OCI-M2 (cell line): ENCODE measurements around the gene CCM2.

ENCODE experiments used
- DNase-seq: peaks from one replicate; lab custom pipeline; 2025; ENCODE audit not compliant: unreplicated experiment; lab: John Stamatoyannopoulos, UW

CCM2 gene

DNA sequence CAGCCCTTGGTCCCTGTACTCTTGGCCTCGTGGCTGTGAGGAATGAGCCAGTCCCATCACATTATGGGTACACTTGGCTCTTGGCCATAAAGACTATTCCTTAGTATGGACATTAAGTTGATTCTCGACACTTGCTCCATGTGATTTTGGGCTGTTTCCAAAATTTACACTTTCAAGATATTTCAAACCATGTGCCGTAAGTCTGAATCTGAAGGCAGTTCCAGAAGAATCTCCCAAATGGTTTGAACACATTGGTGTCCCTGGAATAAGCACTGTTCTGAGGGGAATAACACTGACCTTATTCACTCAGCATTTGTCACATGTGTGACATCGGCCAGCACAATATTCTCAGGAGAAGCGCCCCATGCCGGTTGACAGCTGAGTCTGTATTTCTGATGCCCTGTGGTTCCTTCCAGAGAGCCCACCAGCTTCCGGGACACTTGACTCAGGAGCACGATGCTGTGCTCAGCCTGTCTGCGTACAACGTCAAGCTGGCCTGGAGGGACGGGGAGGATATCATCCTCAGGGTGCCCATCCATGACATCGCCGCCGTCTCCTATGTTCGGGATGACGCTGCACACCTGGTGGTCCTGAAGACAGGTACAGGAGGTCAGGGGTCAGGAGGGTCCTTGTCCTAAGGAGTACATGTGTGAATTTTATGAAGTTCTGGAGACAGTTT lies 64.2 kb downstream of the CCM2 start:
- no peak for DNase-seq

DNA sequence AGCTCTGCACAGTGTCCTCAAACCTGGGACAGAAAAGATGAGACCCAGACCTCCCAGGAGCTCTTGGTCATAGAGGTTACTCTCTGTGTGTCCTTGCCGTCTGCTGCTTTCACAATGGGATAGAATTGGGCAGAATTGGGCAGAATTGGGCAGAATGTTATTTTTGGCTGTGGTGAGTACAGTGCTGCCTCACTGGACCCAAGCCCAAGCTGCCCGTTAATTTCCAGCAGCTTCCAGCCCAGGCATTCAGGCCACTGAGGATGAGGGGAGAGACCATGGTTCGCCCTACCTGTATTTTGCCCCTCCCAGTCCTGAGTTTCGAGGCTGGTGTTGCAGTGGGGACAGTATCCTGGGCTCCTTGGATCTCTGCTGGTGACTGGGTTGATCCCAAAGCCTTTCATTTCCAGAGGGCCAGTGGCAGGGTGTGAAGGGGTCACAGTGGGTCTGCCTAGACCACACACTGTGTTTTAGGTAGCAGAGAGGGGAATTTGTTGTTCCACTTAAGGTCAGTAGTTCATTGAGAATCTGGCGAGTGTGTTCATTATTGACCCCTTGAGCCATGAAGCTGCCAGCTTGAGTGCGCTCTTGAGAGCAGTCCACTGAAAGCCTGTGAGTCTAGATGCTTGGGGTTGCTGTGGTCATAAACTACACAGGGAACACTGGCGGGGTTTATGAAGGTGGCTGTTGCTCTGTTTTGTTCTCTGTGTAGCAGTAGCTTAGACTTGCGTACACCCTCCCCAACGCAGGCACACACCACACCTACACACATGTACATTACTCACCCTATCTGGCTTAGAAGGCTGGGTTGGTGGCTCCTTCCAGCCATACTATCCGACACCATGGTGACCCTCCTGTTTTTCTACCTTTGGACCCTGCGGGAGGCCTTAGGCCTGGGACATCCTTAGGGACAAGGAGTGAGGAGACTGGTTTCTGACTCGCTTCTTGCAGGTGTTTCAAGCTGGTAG lies 65.3 kb downstream of the CCM2 start:
- no peak for DNase-seq

DNA sequence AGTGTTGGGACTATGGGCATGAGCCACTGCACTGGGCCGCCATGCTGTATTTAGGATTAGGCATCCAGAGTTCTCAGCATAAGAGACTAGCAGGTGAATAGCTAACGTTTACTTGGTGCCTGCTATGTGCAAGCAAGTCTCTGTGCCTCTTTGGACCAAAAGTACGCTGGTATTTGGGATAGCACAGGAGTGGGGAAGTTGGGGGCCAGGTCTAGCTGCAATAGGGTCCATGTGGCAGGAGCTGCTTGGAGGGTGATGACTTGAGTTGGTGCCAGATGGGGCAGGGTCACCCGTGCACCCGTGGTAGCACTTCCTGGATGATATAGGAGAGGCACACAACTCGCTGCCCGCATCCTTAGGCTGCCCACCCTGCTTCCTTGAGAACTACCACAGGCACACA lies 66.4 kb downstream of the CCM2 start:
- no peak for DNase-seq

DNA sequence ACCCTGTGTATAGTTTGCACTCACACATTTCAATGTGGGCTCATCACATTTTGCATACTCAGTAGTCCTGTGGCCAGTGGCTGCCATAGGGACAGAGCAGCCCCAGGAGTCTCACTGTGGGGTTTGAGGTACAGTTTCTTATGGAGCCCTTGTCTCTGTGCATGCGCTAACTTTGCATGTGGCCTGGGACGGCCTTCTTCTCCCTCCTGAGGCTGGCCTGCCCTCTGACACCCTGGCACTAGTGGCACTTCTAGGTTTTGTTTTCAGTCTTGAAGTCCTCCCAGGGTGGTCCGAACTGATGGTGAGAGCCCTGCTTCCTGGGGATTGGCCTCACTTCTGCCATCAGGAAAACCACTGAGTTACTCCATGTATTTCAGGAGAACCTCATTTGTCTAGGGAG lies 67.6 kb downstream of the CCM2 start:
- DNase-seq = no peak

DNA sequence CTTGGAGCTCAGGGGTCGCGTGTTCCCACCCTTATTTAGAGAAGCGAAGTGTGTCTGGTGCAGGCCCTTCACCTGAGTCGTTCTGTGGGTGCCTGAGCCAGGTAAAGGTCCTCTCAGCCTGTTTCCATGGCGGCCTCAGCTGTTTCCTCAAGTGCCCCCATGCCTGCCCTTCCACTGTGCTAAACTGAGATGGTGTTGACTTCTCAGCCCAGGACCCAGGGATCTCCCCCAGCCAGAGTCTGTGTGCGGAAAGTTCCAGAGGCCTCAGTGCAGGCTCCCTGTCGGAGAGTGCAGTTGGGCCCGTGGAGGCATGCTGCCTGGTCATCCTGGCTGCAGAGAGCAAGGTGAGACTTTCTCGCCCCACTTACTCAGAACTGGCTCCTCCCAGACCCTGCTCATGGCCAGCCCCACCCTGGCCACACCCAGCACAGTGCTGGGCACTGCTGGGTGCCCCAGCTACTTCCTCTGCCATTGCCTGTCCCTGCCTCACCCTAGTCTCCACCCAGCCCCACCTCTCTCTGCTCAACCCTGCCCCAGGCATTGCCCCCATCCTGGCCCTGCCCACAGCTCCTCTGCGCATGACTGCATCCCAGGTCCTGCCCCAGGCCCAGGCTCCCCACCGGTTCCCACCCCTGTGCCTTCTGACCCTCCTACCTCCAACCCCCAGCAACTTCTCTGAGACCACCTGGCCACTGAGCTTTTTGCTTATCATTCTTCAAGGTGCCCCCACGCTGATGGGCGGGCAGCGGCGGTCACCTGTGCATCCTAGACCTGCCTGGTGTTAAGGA lies 68.4 kb downstream of the CCM2 start:
- no peak for DNase-seq

DNA sequence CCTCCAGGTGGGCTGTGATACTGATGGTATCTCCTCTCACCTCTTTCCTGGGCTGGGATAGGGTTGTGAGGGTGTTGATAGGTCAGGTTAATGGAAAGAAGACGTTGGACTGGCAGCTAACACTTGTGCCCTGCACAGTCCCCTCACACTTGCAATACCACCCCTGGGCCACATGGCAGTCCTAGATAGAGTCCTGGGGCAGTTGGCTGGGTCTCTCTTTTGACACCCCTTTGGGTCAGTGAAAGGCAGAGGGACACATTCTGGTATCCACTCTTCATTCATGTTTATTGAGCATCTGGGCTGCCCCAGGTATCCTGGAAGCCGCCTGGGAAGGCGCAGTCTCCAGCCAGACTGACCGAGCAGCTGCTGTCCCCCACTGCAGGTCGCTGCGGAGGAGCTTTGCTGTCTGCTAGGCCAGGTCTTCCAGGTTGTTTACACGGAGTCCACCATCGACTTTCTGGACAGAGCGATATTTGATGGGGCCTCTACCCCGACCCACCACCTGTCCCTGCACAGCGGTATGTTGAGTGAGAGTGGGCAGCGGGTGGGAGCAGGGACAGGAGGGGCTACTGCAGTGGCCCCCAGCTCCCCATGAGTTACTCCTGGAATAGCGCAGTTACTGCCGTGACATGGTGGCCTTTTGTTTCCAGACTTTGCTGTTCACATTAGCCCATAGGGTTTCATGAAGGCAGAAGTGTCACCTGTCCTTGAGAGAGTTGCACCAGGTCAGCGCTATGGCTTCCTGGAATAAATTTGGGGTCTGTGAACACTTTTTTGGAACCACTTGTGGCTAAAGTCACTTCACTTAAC lies 69.6 kb downstream of the CCM2 start:
- no peak for DNase-seq

DNA sequence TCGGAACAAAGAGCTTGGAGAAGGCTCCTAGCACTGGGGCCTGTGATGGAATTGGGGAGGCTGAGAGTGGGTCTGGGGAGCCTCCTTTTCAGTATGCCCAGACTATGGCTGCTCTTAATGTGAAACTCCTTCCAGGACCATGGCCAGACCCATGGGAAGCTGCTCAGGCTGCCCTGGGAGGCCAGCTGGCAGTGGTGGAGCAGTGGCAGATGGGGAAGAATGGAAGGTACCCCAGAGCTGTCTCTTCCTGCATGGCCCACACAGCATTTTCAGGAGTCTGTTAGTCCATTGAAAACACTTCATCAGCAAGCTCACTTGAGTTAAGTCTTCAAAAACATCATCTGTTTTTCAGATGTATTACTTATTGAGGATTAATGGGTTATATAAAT lies 70.2 kb downstream of the CCM2 start:
- no peak for DNase-seq

DNA sequence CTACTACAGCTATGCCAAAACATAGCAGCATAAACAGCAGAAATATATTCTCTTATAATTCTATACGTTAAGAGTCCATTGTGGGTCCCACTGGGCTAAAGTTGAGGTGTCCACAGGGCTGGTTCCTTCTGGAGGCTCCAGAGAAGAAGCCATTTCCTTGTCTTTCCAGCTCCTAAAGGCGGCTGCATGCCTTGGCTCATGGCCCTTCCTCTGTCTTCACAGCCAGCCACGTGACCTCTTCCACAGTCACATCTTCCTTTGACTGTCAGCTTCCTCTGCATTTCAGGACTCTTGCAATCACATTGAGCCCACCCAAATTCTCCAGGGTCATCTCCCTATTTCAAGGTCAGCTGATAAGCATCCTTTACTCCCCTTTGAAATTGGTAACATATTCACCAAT lies 71.5 kb downstream of the CCM2 start:
- no peak for DNase-seq

DNA sequence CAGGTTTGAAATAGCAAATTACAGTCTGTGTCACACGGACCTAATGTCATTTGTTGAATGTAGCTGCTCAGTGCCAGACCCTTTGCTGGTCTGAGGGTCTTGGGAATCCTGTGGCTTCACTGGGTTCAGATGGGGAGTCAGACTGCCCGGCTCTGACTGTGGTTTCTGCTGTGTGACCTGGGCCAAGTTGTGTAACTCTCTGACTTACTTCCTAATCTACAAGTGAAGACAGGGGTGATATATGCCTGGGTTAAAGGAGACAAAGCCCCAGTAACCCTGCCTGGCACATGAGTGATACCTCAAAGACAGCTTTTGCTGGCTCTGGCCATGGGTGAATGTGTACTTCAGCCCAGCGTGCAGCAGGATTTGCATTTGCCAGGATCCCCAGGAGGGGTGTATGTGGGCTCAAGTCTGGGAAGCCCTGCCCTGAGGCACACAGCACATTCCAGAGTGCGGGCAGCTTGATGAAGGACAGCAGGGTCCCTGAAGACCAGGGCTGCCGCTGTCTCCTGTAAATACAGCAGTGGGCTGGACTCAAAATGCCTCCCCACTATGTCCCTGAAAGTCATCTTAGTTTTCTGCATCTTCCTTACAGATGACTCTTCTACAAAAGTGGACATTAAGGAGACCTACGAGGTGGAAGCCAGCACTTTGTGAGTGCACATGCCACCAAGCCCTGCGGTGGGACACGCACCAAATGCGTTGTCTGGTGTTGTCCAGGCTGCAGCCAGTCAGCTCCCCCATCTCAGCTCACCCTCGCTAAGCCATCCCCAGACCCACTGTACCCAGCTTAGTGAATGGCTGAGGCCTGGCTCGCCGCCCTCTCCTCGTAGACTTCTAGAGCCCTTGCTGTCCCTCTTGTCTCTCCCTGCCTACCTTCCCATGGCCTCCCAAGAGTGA lies 72.4 kb downstream of the CCM2 start:
- no peak for DNase-seq

DNA sequence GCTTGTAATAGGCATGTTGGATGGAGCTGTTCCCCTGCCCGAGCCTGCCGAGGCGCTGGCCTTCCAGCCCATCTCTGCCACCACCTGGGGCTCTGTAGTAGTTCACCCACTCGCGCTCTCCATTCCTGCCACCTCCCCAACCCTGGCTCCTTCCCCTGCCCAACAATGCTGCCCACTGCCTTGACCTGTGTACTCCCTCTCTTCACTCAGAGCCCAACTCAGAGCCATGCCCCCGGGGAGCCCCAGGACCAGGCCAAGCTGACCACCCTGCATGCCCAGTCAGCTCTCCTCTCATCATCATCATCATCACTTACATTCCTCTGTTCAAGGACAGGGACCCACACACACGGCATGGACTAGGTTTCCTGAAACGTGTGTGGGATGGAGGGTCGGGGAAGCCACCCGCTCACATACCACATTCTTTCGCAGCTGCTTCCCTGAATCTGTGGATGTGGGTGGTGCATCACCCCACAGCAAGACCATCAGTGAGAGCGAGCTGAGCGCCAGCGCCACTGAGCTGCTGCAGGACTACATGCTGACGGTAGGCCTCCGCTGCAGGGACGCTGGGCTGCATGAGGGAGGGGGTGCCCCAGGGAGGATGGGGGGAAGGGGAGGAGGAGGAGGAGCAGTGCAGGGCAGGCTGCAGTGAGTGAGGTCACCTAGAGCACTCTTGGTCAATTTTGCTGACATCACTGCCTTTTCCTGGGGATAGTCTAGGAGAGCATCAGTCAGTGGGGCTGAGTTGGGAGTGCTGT lies 73.2 kb downstream of the CCM2 start:
- no peak for DNase-seq

DNA sequence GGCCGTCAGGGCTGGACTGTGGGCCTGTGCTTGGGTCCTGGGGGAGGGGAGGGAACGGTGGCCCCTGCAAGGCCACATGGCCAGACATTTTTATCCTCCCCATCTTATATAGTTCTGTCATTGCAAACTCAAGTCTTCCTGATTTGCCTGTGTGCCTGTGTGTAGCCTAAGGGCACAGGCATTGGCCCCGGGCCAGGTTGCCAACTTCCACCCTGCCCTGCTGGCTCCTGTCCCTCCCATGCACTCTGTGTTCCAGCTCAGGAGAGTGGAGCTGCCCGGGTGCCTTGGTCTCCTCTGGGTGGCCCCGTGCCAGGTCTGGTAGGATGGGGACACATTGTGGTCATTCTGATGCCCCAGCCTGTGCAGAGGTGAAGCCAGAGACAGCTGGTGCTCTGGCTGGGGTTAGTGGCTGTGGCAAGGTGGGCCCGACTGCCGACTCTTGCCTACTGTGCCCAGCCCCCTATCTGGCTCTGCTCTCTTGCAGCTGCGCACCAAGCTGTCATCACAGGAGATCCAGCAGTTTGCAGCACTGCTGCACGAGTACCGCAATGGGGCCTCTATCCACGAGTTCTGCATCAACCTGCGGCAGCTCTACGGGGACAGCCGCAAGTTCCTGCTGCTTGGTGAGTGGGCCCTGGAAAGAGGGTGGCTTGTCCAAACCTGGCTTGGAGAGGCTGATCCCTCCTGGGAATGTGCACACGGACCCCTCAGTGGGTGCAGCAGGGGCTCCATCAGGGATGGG lies 74.0 kb downstream of the CCM2 start:
- DNase-seq = no peak

DNA sequence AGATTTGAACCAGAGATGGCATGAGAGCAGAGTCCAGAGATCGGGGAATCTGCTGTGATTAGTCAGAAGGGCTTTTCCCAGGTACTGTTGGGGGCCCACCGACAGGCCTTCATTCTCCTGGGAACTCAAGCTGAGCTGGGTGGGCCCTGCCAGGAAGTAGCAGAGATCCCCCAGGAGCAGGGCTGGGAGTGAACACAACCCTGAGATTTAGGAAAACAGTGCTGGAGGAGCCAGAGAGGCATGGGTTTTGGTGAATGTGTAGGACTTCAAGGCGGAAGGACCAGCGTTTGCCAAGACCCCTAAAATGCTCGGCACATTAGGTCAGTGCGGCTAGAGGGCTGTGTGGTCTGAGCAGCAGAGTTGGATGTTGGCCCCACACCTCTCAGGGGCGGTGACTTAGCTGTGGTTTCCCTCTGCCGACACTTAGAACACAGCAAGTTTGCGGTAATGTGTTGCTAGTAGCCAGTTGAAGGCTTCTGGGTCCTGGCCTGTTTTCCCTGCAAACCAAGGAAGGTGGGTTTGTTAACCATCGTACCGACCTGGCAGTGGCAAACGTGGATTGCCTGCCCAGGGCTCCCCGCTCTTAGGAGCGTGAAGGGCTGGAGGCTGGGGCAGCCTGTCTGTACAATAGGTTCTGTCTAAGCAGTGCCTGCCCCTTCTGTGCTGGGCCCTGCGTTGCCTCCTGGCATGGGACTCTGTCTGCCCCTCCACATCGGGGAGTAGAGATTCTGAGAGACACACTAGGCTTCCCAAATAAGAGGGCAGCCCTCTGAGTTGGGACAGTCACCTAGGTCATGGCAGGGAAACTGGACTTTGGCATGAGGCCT lies 74.7 kb downstream of the CCM2 start:
- no peak for DNase-seq

DNA sequence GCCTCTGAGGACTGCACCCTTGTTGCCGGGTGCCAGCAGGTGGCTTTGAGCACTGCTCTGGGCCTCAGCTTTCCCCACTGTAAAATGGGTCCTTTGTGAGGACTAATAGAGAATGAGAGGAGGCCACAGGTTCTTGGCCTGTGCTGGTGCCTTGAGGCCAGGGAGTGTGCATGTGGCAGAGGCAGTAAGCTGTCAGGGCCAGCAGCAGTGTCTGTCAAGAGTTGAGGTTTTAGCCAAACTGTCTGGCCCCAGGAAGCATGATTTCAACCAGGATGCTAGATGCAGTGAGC lies 75.3 kb downstream of the CCM2 start:
- no peak for DNase-seq

DNA sequence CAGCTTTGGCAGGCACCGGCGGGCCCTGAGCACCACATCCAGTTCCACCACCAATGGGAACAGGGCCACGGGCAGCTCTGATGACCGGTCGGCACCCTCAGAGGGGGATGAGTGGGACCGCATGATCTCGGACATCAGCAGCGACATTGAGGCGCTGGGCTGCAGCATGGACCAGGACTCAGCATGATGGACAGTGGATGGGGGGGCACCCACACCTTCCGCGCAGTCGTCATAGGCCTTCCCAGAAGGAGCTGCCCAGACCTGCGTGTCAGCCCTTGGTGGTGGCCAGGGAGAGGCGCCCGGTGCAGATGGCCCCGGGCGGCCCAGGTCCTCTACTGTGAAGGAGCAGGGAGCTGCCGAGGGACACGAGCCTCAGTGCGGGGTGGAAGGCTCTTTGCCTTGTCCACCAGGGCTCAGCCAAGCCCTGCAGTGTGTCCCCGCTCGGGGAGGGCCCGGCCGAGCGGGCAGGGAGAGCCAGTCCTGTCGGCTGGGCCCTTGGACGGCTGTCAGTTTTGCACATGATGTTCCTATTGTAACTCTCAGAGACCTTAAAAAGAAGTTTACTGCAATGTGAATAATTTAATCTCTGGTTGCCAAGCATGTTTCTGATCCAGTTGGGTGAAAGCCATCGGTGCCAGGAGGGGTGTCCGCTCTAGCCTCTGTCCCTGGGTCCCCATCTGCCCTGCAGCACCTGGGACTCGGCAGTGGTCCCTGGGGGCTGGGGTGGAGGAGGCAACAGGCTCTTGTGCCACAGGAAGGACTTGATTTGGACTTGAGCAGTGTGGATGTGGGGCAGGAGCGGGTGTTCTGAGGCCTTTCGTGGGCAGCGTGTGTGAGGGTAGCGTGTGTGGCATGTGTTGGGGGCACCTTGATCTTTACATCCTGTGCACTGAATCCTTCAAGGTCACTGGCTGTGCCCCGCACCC lies 76.1 kb downstream of the CCM2 start:
- no peak for DNase-seq

DNA sequence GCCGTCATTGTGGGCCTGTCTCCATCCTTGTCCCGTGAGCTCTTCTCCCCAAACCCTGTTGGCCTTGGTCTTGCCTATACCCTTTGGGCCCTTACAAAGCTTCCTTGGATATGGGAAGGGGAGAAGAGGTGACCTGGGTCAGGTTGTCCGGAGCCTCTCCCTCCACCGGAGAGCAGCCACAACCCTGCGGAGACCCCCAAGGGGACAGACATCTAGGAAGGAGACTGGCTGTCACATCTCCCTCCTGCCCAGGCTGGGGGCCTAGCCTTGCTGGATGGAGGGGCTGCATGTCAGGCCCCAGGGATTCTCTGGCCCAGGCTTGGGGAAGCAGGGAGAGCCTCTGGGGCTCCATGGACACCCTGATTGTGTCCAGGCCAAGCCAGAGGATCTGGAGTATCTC lies 76.9 kb downstream of the CCM2 start:
- DNase-seq = no peak

DNA sequence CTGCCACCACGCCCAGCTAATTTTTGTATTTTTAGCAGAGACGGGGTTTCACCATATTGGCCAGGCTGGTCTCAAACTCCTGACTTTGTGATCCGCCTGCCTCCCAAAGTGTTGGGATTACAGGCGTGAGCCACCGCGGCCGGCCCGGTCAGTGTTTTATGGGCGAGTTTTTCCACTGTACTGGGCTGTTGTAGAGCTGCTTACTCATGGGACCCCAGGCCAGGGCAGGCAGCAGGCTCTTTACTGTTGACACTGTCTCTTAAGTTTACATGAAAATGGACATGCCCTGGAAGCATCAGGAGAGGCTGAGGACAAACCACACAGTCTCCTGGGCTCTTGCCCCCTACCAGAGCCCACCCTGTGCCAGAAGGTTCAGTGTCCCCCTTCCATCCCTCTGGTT lies 77.6 kb downstream of the CCM2 start:
- no peak for DNase-seq
